HS-5 (cell line): ENCODE data around the gene RFPL2.
"Not testable (repeated sequence)": the region's sequence is repeated elsewhere in the genome, so short reads cannot be mapped to it uniquely, and the experiment has no call there.

ENCODE experiments used
- DNase-seq: peaks from one replicate; pipeline ENCODE4 v3.0.0-alpha.2; 2012; ENCODE audit warnings: low read depth

RFPL2 gene

DNA sequence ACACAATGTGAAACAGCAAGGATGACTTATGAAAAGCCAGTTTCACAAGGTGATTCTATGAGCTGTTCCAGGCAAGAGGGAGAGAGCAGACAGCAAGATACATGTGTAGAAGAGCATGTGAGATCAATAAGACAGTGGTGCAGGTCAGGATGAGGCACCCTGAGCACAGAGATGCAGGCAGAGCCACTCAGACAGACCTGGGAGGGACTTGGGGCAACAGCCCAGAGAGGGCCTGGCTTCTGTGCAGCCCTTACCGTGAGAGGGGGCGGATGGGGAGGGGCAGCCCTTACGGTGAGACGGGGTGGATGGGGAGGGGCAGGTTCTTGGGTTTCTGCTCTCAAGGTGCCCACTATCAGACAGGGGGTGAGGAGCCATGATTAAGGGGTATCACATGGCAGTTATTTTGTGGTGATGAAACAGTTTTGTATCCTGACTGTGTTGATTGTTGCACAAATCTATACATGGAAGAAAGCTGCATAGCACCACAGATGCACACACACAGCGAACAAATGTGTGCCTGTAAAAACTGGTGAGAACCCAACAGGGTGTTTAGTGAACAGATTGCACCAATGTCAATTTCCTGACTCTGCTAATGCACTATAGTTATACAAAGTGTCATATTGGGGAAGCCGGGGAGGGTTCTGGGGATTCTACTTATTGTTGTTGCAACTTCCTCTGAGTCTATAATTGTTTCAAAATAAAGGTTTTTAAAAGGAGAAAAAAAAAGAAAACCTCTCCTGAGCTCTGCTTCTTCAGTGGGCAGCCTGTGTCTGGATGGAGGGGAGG, 40.6 kb downstream of the RFPL2 start:
- DNase-seq, result no peak

- DNase-seq, result not testable (repeated sequence)
Observed at GRCh38 chr22:32160411-32160810, 44.5 kb downstream of the RFPL2 start.

- no peak for DNase-seq
Observed at GRCh38 chr22:32158712-32159533, 46.0 kb downstream of the RFPL2 start, which contains the start of gene C22orf42. C22orf42 (minus strand) TSS chr22:32159303; CDS start chr22:32159215, 88 bp downstream.

GRCh38 chr22:32157632-32158031, 47.2 kb downstream of the RFPL2 start:
- not testable (repeated sequence) for DNase-seq

DNA sequence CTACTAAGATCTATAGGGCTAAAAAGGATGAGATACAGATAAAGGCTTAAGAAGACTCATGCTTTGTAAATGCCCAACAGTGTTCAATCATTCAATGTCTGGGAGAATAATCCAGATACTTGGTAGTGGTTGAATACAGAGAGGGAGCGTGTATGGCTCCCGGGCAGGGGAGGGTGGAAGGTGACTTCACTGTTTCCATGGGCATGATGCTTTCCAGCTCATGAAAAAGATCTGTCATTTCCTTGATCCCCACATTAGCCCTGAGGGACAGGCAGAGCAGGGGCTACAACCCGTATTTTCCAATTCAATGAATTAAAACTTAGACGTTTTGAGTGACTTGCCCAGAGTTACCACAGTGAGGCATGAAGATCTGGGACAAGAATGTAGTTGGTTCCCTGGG, 50.1 kb downstream of the RFPL2 start:
- DNase-seq, result not testable (repeated sequence)

- DNase-seq, result not testable (repeated sequence)
Observed at GRCh38 chr22:32151641-32152040, 53.2 kb downstream of the RFPL2 start.

DNA sequence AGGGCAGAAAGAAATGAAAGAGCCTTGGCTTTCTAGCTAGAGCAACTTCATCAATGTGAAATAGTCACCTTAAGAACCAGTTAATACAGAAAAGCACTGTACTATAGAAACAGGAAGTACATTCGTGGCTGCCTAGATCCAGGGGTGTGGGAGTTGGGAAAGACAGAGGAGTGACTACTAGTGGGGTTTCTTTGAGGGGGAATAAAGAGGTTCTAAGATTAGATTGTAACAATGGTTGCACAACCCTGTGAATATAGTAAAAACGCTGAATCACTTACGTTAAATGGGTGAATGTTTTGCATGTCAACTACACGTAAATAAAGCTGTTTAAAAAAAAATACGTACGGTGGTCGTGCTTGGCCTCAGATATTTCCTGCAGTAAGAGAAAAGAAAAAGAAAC, 54.2 kb downstream of the RFPL2 start:
- DNase-seq, result not testable (repeated sequence)

DNA sequence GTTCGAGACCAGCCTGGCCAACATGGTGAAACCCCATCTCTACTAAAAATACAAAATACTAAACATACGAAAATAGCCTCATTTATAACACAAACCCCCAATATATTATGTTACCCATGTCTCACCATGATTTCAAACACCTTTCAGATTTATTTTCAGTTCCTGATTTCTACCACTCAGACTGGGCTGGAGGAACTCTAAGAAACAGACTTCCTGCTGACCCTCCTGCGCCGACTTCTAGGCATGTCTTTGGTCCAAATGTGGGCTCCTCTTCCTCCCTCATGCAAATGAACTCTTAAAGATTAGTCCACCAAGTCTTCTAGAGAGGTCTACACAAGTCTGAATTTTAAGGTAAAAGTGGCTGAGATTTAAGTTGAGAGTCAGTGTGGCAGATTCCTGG, 56.5 kb downstream of the RFPL2 start:
- not testable (repeated sequence) for DNase-seq

GRCh38 chr22:32147128-32147527, 57.7 kb downstream of the RFPL2 start:
- not testable (repeated sequence) for DNase-seq

DNA sequence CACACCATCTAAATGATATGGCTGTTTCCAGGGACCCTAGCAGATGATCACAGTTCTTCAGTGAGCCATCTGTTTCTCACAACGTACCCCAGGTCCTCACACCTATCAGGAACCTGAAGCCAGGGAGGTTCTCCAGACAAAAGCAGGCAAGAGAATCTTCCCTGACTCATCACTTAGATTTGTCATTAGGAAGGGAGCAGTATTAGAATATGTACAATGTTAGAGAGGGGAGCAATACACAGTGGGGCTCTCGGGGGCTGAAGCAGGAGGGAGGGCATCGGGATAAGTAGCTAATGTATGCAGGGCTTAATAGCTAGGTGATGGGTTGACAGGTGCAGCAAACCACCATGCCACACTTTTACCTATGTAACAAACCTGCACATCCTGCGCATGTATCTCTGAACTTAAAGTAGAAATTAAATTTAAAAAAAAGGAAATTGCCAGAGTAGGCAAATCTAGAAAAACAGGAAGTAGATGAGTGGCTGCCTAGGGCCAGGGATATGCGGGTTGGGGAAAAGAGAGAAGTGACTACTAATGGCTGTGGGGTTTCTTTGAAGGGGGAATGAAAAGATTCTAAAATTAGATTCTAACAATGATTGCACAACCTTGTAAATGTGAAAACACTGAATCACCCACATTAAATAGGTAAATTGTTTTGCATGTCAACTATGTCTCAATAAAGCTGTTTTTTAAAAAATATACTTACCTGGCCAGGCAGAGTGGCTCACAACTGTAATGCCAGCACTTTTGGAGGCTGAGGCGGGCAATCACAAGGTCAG, 60.2 kb downstream of the RFPL2 start:
- DNase-seq, result no peak

GRCh38 chr22:32142600-32142999, 62.3 kb downstream of the RFPL2 start:
- no peak for DNase-seq

- DNase-seq, result not testable (repeated sequence)
Observed at GRCh38 chr22:32140688-32141087, 64.2 kb downstream of the RFPL2 start.
